Measurements from ENCODE around the gene NRDC.

The NRDC gene

GRCh38 chr1:51760872-51761271, 117.7 kb downstream of the NRDC start:
- DNase-seq (ENCODE audit: low read depth in 2 of 2): no peak

GRCh38 chr1:51758310-51758709, 120.2 kb downstream of the NRDC start:
- no peak for DNase-seq (ENCODE audit: low read depth in 2 of 2)

GRCh38 chr1:51756290-51756689, 122.2 kb downstream of the NRDC start:
- DNase-seq (ENCODE audit: low read depth in 2 of 2): no peak

GRCh38 chr1:51755437-51755836, 123.1 kb downstream of the NRDC start:
- DNase-seq (ENCODE audit: low read depth in 2 of 2): no peak

- DNase-seq (ENCODE audit: low read depth in 2 of 2): no peak
Measured at GRCh38 chr1:51754666-51755065, 123.9 kb downstream of the NRDC start.

- no peak for DNase-seq (ENCODE audit: low read depth in 2 of 2)
Measured at GRCh38 chr1:51753969-51754368, 124.6 kb downstream of the NRDC start.

- no peak for DNase-seq (ENCODE audit: low read depth in 2 of 2)
Measured at GRCh38 chr1:51752073-51752948, 126.2 kb downstream of the NRDC start.

- no peak for DNase-seq (ENCODE audit: low read depth in 2 of 2)
Measured at GRCh38 chr1:51750729-51751128, 127.8 kb downstream of the NRDC start.

- no peak for DNase-seq (ENCODE audit: low read depth in 2 of 2)
Measured at GRCh38 chr1:51750218-51750617, 128.3 kb downstream of the NRDC start.

GRCh38 chr1:51749151-51749550, 129.4 kb downstream of the NRDC start:
- no peak for DNase-seq (ENCODE audit: low read depth in 2 of 2)

- DNase-seq (ENCODE audit: low read depth in 2 of 2): no peak
Measured at GRCh38 chr1:51745304-51745570, 133.3 kb downstream of the NRDC start.

- no peak for DNase-seq (ENCODE audit: low read depth in 2 of 2)
Measured at GRCh38 chr1:51744506-51745303, 133.8 kb downstream of the NRDC start.

GRCh38 chr1:51741121-51741681, 137.3 kb downstream of the NRDC start:
- DNase-seq (ENCODE audit: low read depth in 2 of 2): no peak

GRCh38 chr1:51740652-51741051, 137.9 kb downstream of the NRDC start:
- DNase-seq (ENCODE audit: low read depth in 2 of 2): no peak
